ENCODE measurements around the gene FHOD3. TPM values are rescaled to one million over a fixed set of nuclear protein-coding genes. Genes with fewer than 3 reads are reported as not detected.
"Not testable (repeated sequence)": the region's sequence is repeated elsewhere in the genome, so short reads cannot be mapped to it uniquely, and the experiment has no call there.

The FHOD3 gene
- total RNA-seq, 4 donors from 2014 or later: 3.5 to 40.0 (median 14.5) TPM

- H3K4me3 ChIP-seq: no peak overlapping the region
- H3K9me3 ChIP-seq: no peaks in the 10 kb centered on the region
- no peaks in the 10 kb centered on the region for H3K4me1 ChIP-seq
- no peaks in the 10 kb centered on the region for H3K27me3 ChIP-seq
- H3K27ac ChIP-seq: no peak overlapping the region
- intact Hi-C loops (cut with DNase I; ENCODE audit: low total_unique reads) (no loop called here), in situ Hi-C loops (cut with MboI; ENCODE audit: low pct_ligation_motif_present in 1 of 4, low pct_unique_long_range_greater_than_20kb in 1 of 4, low sequenced_read_pairs in 3 of 4) (no loop called here)
- no peaks in the 10 kb centered on the region for H3K36me3 ChIP-seq
- DNase-seq: no peak
- TF ChIP-seq POLR2AphosphoS5 (IDR thresholded peaks at IDR 0.05): no peak
- no peak for TF ChIP-seq POLR2A (IDR thresholded peaks at IDR 0.05)
- no peak for TF ChIP-seq CTCF (IDR thresholded peaks at IDR 0.05)
- no peak for TF ChIP-seq EP300 (IDR thresholded peaks at IDR 0.05; ENCODE audit: low read depth)
- 73 to 78% methylated on average over 6 to 15 of the region's 15 CpGs for WGBS, 2 donors (ENCODE audit: low coverage in 1 of 2)
Observed at GRCh38 chr18:36543991-36544725, 246.6 kb downstream of the FHOD3 start.

GRCh38 chr18:36545821-36546427 is 248.4 kb downstream of the FHOD3 start:
- Histone ChIP-seq H3K27me3 (no peaks in the 10 kb centered on the region), H3K4me3 (no peak overlapping the region), H3K36me3 (no peaks in the 10 kb centered on the region), H3K4me1 (no peaks in the 10 kb centered on the region), H3K9me3 (no peaks in the 10 kb centered on the region), H3K27ac (no peak overlapping the region)
- intact Hi-C loops (cut with DNase I; ENCODE audit: low total_unique reads): no loop called here
- 84 to 92% methylated on average over 5 to 6 of the region's 6 CpGs for WGBS, 2 donors (ENCODE audit: low coverage in 1 of 2)
- TF ChIP-seq CTCF (IDR thresholded peaks at IDR 0.05): no peak
- no peak for TF ChIP-seq EP300 (IDR thresholded peaks at IDR 0.05; ENCODE audit: low read depth)
- TF ChIP-seq POLR2A (IDR thresholded peaks at IDR 0.05): no peak
- no peak for TF ChIP-seq POLR2AphosphoS5 (IDR thresholded peaks at IDR 0.05)
- in situ Hi-C loops (cut with MboI; ENCODE audit: low pct_ligation_motif_present in 1 of 4, low pct_unique_long_range_greater_than_20kb in 1 of 4, low sequenced_read_pairs in 3 of 4): no loop called here
- no peak for DNase-seq

- TF ChIP-seq POLR2AphosphoS5 (IDR thresholded peaks at IDR 0.05) (no peak), POLR2A (IDR thresholded peaks at IDR 0.05) (no peak), EP300 (IDR thresholded peaks at IDR 0.05; ENCODE audit: low read depth) (no peak), CTCF (IDR thresholded peaks at IDR 0.05) (no peak)
- no peaks in the 10 kb centered on the region for H3K27me3 ChIP-seq
- H3K27ac ChIP-seq: no peak overlapping the region
- no peaks in the 10 kb centered on the region for H3K9me3 ChIP-seq
- in situ Hi-C loops (cut with MboI; ENCODE audit: low pct_ligation_motif_present in 1 of 4, low pct_unique_long_range_greater_than_20kb in 1 of 4, low sequenced_read_pairs in 3 of 4) (no loop called here), intact Hi-C loops (cut with DNase I; ENCODE audit: low total_unique reads) (no loop called here)
- no peak overlapping the region for H3K4me3 ChIP-seq
- H3K36me3 ChIP-seq: no peaks in the 10 kb centered on the region
- 57 to 96% methylated on average over 1 to 8 of the region's 8 CpGs for WGBS, 2 donors (ENCODE audit: low coverage in 1 of 2)
- no peak for DNase-seq
- H3K4me1 ChIP-seq: no peaks in the 10 kb centered on the region
Observed at GRCh38 chr18:36546876-36547275, 249.4 kb downstream of the FHOD3 start.

GRCh38 chr18:36547544-36547943 is 250.0 kb downstream of the FHOD3 start:
- no peaks in the 10 kb centered on the region for H3K27me3 ChIP-seq
- no peak overlapping the region for H3K4me3 ChIP-seq
- TF ChIP-seq POLR2A (IDR thresholded peaks at IDR 0.05): no peak
- no peak for TF ChIP-seq POLR2AphosphoS5 (IDR thresholded peaks at IDR 0.05)
- TF ChIP-seq EP300 (IDR thresholded peaks at IDR 0.05; ENCODE audit: low read depth): no peak
- no peak for TF ChIP-seq CTCF (IDR thresholded peaks at IDR 0.05)
- H3K27ac ChIP-seq: no peak overlapping the region
- H3K4me1 ChIP-seq: no peaks in the 10 kb centered on the region
- no peaks in the 10 kb centered on the region for H3K36me3 ChIP-seq
- in situ Hi-C loops (cut with MboI; ENCODE audit: low pct_ligation_motif_present in 1 of 4, low pct_unique_long_range_greater_than_20kb in 1 of 4, low sequenced_read_pairs in 3 of 4) (no loop called here), intact Hi-C loops (cut with DNase I; ENCODE audit: low total_unique reads) (no loop called here)
- WGBS, 2 donors (ENCODE audit: low coverage in 1 of 2): 80 to 81% methylated on average over 1 to 11 of the region's 11 CpGs
- H3K9me3 ChIP-seq: no peaks in the 10 kb centered on the region
- no peak for DNase-seq

- in situ Hi-C loops (cut with MboI; ENCODE audit: low pct_ligation_motif_present in 1 of 4, low pct_unique_long_range_greater_than_20kb in 1 of 4, low sequenced_read_pairs in 3 of 4): not testable (repeated sequence)
- WGBS, 2 donors (ENCODE audit: low coverage in 1 of 2): 80 to 100% methylated on average over 1 of the region's 1 CpG
Observed at GRCh38 chr18:36551274-36551673, 253.8 kb downstream of the FHOD3 start.

More at GRCh38 chr18:36551274-36551673, 253.8 kb downstream of the FHOD3 start:
- DNase-seq; H3K4me3 ChIP-seq; H3K4me1 ChIP-seq; H3K36me3 ChIP-seq; H3K27me3 ChIP-seq; intact Hi-C loops (cut with DNase I; ENCODE audit: low total_unique reads); H3K9me3 ChIP-seq; H3K27ac ChIP-seq: not testable (repeated sequence)
